COLO829 (cell line): ENCODE data around the gene PTPRD.
"Not testable (repeated sequence)": the region's sequence is repeated elsewhere in the genome, so short reads cannot be mapped to it uniquely, and the experiment has no call there.

Source experiments
- DNase-seq: peaks from one replicate; pipeline ENCODE4 v3.0.0; 2012; ENCODE audit warnings: low spot score

The PTPRD gene

DNA sequence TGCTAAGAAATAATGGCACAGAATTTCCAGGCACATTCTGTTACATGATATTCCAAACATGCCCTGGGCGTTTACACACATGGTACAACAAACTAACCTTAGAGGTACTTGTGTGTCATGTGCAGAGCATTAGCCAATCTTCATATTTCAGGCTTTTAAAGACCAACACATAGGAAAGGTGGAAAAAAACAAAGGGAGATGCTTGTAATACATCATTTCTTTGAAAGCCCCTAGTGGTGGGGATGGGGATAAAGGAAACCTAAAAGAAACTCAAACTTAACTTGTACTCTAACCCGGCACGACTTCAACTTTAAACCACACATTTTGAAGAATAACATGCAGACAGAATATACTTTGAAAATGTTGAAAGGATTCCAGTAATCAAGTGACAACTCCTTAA, 133.6 kb downstream of the PTPRD start:
- peak; percentile 0 for DNase-seq

DNA sequence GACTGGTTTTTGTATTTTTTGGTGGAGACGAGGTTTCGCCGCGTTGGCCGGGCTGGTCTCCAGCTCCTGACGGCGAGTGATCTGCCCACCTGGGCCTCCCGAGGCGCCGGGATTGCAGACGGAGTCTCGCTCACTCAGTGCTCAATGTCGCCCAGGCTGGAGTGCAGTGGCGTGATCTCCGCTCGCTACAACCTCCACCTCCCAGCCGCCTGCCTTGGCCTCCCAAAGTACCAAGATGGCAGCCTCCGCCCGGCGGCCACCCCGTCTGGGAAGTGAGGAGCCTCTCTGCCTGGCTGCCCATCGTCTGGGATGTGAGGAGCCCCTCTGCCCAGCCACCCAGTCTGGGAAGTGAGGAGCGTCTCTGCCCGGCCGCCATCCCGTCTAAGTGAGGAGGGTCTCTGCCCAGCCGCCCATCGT, 163.6 kb downstream of the PTPRD start:
- not testable (repeated sequence) for DNase-seq

DNA sequence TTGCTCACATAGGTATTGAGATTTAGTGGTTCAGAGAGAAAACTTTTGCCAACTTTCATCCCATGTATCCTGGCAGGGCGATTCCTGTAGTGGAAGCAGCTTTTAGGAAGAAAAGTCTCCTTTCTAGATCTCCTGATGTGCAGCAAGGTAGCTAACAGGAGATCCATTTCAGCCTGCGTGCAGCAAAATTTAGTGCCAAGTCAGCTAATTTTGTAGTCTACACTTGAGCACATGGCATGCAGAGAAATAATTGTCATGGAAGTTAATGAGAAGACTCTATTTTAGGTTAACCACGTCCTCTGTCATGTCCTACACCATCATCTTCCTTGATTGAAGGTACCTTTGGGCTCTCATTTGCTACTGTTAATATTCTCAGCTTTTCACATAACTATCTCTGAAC, 165.8 kb downstream of the PTPRD start:
- DNase-seq: no peak

DNA sequence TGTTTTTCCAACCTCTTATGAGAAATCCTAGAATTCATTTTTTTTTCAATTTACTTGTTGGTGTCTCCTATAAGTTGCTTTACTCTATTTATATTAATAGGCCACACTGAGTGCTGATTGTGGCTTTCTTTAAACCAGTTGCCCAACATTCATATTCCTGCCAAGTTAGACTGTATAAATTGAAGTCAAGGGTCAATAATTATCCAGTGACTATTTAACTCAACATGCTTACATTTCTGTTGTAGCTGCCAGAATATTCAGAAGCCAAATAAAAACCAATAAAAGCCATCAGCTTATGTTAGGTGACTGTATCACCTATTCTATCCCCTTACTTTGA, 169.0 kb downstream of the PTPRD start:
- no peak for DNase-seq

DNA sequence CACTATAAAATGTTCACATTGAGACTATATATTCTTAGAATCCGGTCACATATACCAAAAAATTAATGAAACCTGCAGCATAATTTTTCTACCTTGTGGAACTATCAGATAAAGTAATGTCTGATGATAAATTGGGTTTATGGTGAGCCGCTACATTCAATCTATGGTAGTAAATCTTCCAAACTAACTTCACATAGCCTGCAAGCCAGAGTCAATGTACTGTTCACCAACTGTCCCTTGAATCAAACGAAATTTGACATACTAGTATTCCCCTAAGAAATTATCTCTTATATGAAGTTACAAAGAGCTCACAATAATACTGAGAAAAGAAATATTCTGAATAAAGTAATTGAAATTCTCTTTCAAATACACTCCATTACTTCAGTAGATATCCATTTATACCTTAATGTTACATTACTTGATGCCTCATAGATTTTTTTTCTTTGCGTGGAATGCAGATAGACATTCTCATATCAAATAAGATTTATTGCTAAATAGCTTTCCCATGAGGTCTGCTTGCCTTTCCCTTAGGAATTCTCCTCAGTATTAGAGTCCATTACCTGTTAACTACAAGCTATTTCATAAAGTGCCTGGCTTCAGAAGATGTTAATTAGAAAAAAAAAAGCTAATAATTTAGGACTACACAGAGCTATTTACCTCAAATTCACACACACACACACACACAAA, 169.5 kb downstream of the PTPRD start:
- DNase-seq: no peak

DNA sequence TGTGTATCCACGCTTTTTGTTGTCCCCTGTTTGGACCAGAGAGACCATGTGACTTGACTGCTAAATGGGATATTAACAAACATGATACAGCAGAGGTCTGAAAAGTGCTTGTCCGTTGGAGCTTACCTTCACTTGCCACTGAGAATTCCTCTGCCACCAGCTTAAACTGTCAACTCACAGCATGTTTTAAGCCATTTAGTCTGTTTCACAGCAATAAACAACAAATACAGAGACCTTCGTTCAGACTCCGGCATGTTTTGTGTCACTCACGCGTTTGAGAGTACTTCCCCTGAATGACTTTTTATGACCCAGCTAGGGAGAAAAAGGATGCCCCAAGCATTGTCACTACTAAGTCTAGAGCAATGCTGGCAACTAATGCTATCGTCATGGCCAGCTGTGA, 173.8 kb downstream of the PTPRD start:
- DNase-seq: no peak

DNA sequence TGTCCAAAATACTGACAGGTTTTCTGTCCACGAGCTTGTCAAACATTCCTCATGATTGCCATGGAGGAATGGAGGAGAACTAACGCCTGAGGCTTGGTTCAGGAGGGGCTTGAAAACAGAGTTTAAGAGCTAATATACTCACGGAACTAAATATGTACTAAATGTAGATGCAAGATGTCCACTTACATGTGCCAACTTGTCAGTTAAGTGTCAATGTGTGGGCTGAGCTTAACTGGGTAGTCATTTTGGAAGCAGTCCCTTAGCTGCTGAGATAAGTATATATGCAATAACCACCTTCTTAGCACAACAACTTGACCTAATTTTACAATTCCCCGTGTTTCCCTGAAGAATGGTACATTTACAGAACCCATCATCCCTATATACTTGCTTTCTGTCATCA, 176.0 kb downstream of the PTPRD start:
- DNase-seq: no peak

DNA sequence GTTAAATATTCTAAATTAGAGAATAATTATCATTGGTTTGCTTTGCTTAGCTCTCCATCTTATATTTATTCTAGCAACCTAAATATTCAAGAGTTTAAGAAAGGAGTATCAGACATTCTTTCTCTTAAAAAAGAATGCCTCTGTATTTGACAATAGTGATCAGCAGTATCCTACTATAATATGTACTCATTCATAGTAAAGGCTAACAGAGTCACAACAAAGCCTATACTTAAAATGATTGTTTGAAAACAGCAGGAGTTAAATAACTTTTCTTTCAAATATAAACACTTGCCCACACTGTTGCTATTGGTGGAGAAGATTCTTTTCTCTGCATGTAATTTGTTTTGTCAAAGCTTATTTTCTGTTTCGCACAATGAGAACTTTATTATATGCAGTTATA, 178.4 kb downstream of the PTPRD start:
- no peak for DNase-seq

DNA sequence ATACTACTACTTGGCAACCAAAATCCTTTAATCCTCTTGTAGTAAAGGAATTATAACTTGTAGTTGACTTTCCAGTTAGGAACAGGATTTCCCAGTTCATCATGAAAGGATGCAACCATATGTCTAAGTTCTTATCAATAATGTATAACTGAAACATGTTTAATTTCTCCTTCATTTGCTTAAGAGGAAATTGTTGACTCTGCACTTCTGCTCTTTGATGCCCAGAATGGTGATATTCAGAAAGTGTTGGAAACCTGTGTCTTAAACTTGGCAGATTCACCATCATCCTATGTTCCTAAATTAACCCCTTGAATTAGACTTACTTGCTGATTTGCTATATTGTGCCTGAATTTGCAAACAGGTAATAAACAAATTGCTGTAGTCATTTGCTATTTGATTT, 201.5 kb downstream of the PTPRD start:
- DNase-seq: no peak

DNA sequence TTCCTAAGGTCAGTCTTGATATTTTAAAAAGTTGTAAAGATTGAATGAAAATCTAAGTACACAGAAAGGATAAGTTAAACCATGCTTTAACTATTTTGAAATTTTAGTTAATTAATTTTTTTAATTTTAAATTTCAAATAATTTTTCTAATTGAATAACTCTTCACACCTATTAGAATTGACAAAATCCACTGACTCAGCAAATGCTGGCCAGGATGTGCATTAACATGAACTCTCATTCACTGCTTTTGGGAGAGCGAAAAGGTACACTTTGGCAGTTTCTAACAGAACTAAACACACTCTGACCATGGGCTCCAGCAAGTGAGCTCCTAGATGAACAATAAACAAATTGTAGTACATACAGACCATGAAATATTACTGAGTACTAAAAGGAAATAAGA, 209.5 kb downstream of the PTPRD start:
- DNase-seq: no peak

DNA sequence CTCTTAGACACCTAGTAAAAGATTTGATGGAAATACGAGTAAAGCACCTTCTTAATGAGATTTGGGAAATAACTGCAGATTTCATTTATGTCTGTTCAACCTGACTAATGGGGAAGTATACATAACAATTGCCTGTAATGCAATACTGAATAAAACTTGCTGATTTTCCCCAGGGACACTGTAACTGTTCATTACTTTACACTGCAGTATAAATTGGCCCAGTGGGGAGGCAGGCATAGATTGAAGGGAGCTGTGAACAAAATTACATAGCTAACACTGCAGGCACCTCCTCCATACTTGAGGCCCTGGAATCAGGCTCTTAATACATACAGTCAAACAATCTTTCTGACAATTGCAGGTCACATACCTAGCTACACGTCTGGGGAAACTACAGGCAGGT, 216.2 kb downstream of the PTPRD start:
- no peak for DNase-seq

DNA sequence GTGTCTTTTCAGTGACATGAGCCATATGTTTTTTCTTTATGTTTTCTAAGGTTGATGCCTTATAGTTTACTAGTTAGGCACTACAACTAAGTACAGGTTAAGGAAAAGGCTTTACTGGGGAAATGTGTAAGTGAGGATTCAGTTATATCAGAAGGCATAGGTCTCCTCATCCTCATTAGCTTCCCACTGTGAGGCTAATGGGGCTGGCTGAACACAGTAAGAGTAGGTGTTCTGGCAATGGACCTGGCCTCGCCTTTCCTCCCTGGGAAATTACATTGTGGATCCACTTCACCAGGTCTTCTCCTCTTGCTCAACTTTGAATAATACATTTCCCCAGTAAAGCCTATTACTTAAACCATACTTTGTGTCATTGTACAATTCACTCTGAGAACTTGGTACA, 225.5 kb downstream of the PTPRD start:
- no peak for DNase-seq

DNA sequence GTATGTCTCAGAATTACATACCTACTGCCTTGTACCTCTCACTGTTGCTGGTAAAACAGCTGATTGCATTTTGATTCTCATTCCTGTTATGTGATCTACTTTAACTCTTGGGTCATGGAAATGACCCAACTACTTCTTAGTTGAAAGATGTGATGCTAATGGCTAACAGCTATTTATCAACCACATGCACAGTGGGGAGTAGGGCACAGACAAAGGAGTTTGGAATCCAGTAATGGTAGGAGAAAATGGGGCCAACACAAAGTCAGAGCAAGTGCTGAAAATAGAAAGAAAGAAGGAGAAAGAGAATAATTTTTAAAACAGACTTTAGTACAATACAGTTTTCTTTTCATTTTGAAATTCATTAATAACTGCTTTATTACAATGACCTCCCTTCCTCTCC, 241.0 kb downstream of the PTPRD start:
- DNase-seq: no peak

DNA sequence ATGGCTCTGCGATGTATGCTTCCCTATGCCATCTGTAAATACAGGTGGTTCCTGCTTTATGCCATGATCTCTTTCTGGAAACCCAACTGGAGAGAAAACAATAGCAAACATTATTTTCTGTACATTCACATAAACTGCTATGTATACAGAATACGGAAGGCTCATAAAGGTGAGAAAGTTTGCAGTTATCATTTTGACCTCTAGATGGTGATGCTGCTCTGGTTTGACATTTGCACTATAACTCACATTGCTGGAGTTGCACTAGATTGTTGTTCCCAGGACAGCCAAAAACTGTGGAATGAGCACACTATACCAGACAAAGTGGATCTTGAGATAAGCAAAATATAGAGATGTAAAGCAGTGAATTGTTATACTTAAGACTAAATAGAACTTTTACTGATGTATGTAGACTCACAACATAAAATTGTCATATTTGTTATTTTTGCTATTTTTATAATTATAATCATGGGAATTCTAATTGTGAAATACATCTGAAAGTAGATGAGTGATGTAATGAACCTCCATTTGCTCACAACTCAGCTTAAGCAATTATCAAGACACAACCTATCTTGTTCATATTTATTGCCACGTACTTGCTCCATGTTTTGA, 246.5 kb downstream of the PTPRD start:
- peak; percentile 2 for DNase-seq

DNA sequence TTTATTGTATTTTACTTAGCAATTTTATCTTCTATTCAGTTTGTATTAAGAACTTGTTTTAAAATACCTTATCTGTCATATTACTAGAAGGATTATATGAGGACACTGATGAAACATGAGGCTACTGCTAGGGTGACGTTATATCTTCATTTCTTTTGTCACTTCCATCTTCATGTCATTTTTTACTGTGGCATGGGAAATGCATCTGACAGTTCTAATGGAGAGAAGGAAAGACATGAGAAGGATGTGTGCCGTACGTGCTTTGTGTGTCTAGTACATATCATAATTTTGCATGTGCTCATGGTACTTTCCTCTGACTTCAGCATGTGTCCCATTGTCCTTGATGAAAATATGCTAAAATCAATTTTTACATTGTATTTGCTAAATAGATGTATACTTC, 258.2 kb downstream of the PTPRD start:
- DNase-seq: no peak

DNA sequence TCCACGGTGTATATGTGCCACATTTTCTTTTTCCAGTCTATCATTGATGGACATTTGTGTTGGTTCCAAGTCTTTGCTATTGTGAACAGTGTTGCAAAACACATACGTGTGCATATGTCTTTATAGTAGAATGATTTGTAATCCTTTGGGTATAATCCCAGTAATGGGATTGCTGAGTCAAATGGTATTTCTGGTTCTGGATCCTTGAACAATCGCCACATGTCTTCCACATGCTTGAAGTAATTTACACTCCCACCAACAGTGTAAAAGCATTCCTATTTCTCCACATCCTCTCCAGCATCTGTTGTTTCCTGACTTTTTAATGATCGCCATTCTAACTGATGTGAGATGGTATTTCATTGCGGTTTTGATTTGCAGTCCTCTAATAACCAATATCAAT, 267.2 kb downstream of the PTPRD start:
- not testable (repeated sequence) for DNase-seq

DNA sequence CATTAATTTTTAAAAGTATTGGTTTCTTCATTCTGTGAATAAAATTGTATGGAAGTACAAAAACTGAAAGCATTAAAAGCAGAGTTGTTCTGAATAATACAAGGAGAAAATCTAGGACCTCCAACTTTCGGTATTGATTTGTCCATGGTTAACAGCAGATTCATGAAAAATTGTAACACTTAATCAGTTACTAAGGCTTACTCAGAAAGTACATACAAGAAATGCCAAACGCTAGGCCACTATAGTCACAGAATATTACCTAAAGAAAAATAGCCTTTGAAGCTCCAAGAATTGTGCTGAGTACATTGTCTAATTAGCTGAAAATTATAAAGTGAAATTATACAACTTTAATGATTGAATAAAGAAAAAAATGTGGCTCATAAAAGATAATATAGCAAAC, 271.7 kb downstream of the PTPRD start:
- DNase-seq: no peak

DNA sequence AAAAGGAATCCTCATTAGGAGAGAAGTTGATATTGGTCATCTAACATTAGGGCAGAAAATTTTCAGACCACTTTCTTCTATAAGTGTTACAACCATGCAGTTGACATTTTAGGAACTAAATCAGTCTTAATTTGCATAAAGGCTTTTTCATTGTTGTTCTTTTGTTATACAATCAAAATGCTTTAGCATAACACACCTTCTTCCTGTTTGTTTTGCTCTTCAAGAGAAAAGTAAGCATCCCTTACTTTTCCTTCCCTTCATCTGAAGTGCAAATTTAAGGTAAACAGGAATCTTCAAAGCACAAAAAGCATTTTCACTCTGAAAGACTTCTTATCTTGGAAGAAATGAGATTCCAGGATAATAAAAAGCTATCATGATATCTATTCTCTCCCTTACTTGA, 273.6 kb downstream of the PTPRD start:
- no peak for DNase-seq

DNA sequence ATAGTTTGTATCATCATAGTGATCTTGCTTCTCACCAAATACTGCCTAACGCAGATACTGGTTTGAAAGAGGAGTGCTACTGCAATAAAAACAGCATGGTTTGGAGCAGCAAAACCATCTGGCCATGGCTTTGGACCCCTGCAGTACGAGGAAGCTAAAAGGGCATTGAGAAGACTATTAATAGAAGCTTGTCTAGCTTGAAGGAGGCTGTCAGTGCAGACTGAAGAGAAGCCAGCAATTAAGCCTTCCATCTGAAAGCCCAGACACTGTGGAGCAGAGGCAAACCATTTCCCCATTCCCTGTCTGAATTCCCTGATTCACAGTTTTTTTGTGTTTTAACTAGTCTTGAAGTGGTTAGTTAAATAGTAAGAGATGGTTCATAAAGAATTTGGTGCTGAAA, 281.6 kb downstream of the PTPRD start:
- DNase-seq: no peak

DNA sequence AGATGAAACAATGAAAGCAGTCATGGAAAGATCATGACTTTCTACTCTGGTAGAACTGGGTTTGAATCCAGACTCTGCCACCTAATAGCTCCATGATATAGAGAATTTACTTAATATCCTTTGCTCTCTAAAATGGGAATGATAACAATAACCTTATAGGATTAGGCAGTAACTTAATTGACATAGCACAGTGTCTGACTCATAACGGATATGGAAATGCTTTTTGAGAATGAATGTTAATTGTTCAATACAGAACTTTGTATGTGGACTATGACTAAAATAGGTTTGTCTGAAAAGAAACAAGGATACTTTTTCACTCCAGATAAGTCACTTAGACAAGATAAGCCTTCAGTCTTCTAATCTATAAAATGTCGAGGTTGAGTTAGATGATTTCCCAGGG, 330.7 kb downstream of the PTPRD start:
- peak; percentile 57 for DNase-seq

DNA sequence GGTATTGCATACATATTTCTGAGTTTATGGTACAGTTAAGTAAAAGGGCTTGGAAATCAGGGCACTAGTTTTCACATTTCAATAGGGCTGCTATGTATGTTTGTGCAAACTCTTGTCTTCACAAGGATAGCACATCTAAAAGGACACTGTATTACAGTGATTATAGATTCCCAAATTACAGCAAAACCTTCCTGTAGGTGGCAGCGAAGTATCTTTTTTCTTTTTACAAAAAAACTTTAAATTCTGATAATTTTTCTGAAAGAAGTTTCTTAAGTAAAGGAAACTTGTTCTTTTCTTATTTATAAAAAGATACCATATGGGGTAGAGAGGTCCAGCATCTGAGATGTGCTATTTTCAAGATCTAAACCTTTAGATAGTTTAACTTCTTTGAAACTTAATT, 337.8 kb downstream of the PTPRD start:
- DNase-seq: no peak

DNA sequence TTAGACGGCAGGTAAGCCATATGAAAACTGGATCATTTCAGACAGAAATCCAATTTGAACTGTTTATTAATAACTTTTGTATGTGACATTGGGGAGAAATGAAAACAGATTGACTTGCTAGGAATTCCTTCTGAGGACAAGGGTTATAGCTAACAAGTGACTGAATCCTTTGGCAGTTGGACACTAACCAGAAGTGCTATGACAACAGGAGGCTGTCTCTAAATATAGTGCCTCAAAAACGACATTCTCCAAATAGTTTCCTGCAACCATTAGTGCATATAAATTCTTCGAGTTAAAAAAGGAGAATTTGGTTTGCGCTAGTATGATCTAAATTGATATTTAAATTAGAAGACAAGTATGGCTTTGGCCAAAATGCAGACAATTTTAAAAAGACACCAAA, 338.6 kb downstream of the PTPRD start:
- DNase-seq: no peak

DNA sequence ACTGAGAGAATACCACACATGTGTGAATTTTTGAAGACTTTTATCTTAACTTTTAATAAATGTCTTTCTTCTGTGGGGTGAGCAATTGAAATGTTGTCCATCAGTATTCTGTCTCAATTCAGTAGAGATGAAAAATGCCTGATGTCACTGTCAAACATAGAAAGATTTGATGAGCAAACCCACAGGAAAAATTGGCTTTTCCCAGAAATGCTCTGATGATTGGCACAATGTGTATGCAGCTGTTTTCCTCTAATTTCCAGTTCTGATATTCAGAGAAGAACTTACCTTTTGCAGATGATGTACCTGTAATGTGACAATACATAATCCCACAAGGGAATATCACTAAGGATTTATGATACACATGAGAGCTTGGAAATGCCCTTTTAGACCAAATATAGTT, 340.0 kb downstream of the PTPRD start:
- no peak for DNase-seq
